GM21390 (cell line): ENCODE data around the gene ZNF699.
"Not testable (repeated sequence)": the region's sequence is repeated elsewhere in the genome, so short reads cannot be mapped to it uniquely, and the experiment has no call there.

Experiments
- ATAC-seq: cut with Tn5 transposase; IDR thresholded peaks from one replicate; pipeline ENCODE4 v1.9.1; 2021; ENCODE audit not compliant: unreplicated experiment

Gene ZNF699

DNA sequence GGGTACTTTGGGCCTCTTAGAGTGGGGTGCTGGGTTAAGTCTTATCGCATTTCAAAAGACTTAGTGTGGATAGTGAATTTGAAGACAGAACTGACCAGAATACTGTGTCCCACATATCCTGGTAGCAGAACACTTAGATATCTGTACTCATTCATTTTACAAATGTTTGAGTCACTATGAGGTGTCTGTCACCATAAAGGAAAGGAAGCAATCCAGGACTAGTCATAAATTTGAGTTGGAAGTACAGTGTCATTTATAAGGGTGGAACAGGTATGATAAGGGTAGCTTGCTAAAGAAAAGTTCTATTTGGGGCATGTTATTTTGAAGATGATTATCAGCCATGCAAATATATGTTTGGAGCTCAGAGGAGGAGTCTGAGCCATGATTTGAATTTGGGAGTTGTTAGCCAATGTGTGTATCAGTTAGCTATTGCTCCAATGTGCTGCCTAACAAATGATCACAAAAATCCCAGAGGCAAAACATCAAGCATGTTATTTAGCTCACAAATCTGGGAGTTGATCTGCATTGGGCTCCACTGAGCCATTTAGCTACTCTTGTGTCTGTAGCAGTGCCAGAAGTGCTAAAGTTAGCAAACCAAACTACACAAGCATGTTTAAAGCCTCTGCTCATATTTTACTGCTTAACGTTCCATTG lies 20.3 kb downstream of the ZNF699 start:
- no peak for ATAC-seq

GRCh38 chr19:9283485-9283884 lies 26.2 kb downstream of the ZNF699 start:
- not testable (repeated sequence) for ATAC-seq

DNA sequence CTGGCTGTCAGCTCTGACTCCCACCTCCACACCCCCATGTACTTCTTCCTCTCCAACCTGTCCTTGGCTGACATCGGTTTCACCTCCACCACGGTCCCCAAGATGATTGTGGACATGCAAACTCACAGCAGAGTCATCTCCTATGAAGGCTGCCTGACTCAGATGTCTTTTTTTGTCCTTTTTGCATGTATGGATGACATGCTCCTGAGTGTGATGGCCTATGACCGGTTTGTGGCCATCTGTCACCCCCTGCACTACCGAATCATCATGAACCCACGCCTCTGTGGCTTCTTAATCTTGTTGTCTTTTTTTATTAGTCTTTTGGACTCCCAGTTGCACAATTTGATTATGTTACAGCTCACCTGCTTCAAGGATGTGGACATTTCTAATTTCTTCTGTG lies 58.4 kb downstream of the ZNF699 start:
- no peak for ATAC-seq

GRCh38 chr19:9250630-9251029 lies 59.0 kb downstream of the ZNF699 start, which contains the start of gene OR7E24:
OR7E24 (plus strand) TSS chr19:9250930; CDS start chr19:9251044, 114 bp downstream.
- ATAC-seq = no peak
